ENCODE results near the gene ARHGEF39. TPM values are rescaled to one million over a fixed set of nuclear protein-coding genes. Genes with fewer than 3 reads are reported as not detected.

ARHGEF39 gene
- total RNA-seq, result 10 to 100 TPM; 14.5 to 21.1 TPM

- ATAC-seq (peak; percentile 89), DNase-seq (peak; percentile 87)
- CTCF ChIA-PET, result interaction anchor here (0.6 to 14.2 kb wide), 17 partner anchors 9 to 91 kb away, joined by 3 to 208 read pairs (median 5); partner anchors contain the start of genes CD72, CREB3, SIT1 and TESK1
- Mint-ChIP-seq H3K4me3 (peak within 1 kb of the TSS; percentile 87), H3K27ac (peak within 1 kb of the TSS; percentile 81), H3K36me3 (peaks cover 27% of the 10 kb centered on the region), H3K9me3 (ENCODE audit: low read depth) (no peaks in the 10 kb centered on the region), H3K4me1 (peaks cover 61% of the 10 kb centered on the region), H3K27me3 (no peaks in the 10 kb centered on the region)
Measured at GRCh38 chr9:35664531-35665470, at the start of gene ARHGEF39. Gene ARHGEF39, minus strand, starts transcription at chr9:35665195. Its CDS starts 26 bp downstream, at chr9:35665169.

- H3K27ac Mint-ChIP-seq, result no peak overlapping the region
- H3K27me3 Mint-ChIP-seq, result no peaks in the 10 kb centered on the region
- H3K4me3 Mint-ChIP-seq, result no peak overlapping the region
- CTCF ChIA-PET, result interaction anchor here (1.3 to 5.7 kb wide), 2 partner anchors 13 to 17 kb away, joined by 5 to 41 read pairs; no protein-coding TSS in a partner anchor
- DNase-seq (no peak), ATAC-seq (no peak)
- no peaks in the 10 kb centered on the region for H3K9me3 Mint-ChIP-seq (ENCODE audit: low read depth)
- no peaks in the 10 kb centered on the region for H3K4me1 Mint-ChIP-seq
- peaks cover 68% of the 10 kb centered on the region for H3K36me3 Mint-ChIP-seq
Measured at GRCh38 chr9:35714123-35714522, 49.1 kb upstream of the ARHGEF39 start.

- H3K27ac Mint-ChIP-seq, result no peak overlapping the region
- peaks cover 70% of the 10 kb centered on the region for H3K36me3 Mint-ChIP-seq
- H3K27me3 Mint-ChIP-seq, result no peaks in the 10 kb centered on the region
- H3K4me1 Mint-ChIP-seq, result no peaks in the 10 kb centered on the region
- H3K9me3 Mint-ChIP-seq (ENCODE audit: low read depth), result no peaks in the 10 kb centered on the region
- ATAC-seq, result no peak
- CTCF ChIA-PET, result interaction anchor here (1.3 to 5.7 kb wide), 2 partner anchors 14 to 16 kb away, joined by 5 to 41 read pairs; no protein-coding TSS in a partner anchor
- DNase-seq, result no peak
- no peak overlapping the region for H3K4me3 Mint-ChIP-seq
Measured at GRCh38 chr9:35713578-35713977, 48.6 kb upstream of the ARHGEF39 start.

GRCh38 chr9:35712762-35713400 lies 47.9 kb upstream of the ARHGEF39 start:
- Mint-ChIP-seq H3K4me1 (no peaks in the 10 kb centered on the region), H3K36me3 (peaks cover 73% of the 10 kb centered on the region), H3K9me3 (ENCODE audit: low read depth) (no peaks in the 10 kb centered on the region), H3K4me3 (no peak overlapping the region), H3K27ac (no peak overlapping the region), H3K27me3 (no peaks in the 10 kb centered on the region)
- DNase-seq (no peak), ATAC-seq (no peak)
- CTCF ChIA-PET, result interaction anchor here (0.9 to 5.7 kb wide), 2 partner anchors 16 to 55 kb away, joined by 3 to 41 read pairs; partner anchors contain the start of genes CCDC107 and RMRP

GRCh38 chr9:35711501-35712428 lies 46.8 kb upstream of the ARHGEF39 start:
- Mint-ChIP-seq H3K27me3 (no peaks in the 10 kb centered on the region), H3K4me3 (no peak overlapping the region), H3K27ac (no peak overlapping the region), H3K36me3 (peaks cover 75% of the 10 kb centered on the region), H3K4me1 (no peaks in the 10 kb centered on the region), H3K9me3 (ENCODE audit: low read depth) (no peaks in the 10 kb centered on the region)
- ATAC-seq (no peak), DNase-seq (no peak)
- CTCF ChIA-PET, result interaction anchor here (0.7 to 5.7 kb wide), 3 partner anchors 15 to 24 kb away, joined by 3 to 41 read pairs (median 4); no protein-coding TSS in a partner anchor

- Mint-ChIP-seq H3K27me3 (no peaks in the 10 kb centered on the region), H3K4me1 (no peaks in the 10 kb centered on the region), H3K9me3 (ENCODE audit: low read depth) (no peaks in the 10 kb centered on the region), H3K27ac (no peak overlapping the region), H3K4me3 (no peak overlapping the region), H3K36me3 (peaks cover 73% of the 10 kb centered on the region)
- DNase-seq (no peak), ATAC-seq (no peak)
- CTCF ChIA-PET, result interaction anchor here (0.7 to 5.7 kb wide), 2 partner anchors 14 to 19 kb away, joined by 3 to 41 read pairs; no protein-coding TSS in a partner anchor
Measured at GRCh38 chr9:35710818-35711500, 46.0 kb upstream of the ARHGEF39 start.

- Mint-ChIP-seq H3K4me3 (no peak overlapping the region), H3K36me3 (peaks cover 72% of the 10 kb centered on the region), H3K27me3 (no peaks in the 10 kb centered on the region), H3K9me3 (ENCODE audit: low read depth) (no peaks in the 10 kb centered on the region), H3K4me1 (no peaks in the 10 kb centered on the region), H3K27ac (no peak overlapping the region)
- ATAC-seq (no peak), DNase-seq (no peak)
- CTCF ChIA-PET, result interaction anchor here (0.6 to 6.4 kb wide), 3 partner anchors 12 to 89 kb away, joined by 3 to 45 read pairs (median 5); no protein-coding TSS in a partner anchor
Measured at GRCh38 chr9:35708146-35708545, 43.2 kb upstream of the ARHGEF39 start.

GRCh38 chr9:35706951-35707350 lies 42.0 kb upstream of the ARHGEF39 start:
- H3K27ac Mint-ChIP-seq, result no peak overlapping the region
- H3K4me3 Mint-ChIP-seq, result no peak overlapping the region
- H3K36me3 Mint-ChIP-seq, result peaks cover 71% of the 10 kb centered on the region
- H3K4me1 Mint-ChIP-seq, result no peaks in the 10 kb centered on the region
- CTCF ChIA-PET, result interaction anchor here (6.4 kb wide), 1 partner anchor 11 kb away, joined by 45 read pairs; no protein-coding TSS in a partner anchor
- no peak for DNase-seq
- no peaks in the 10 kb centered on the region for H3K9me3 Mint-ChIP-seq (ENCODE audit: low read depth)
- ATAC-seq, result no peak
- H3K27me3 Mint-ChIP-seq, result no peaks in the 10 kb centered on the region

- DNase-seq (no peak), ATAC-seq (no peak)
- Mint-ChIP-seq H3K9me3 (ENCODE audit: low read depth) (no peaks in the 10 kb centered on the region), H3K4me3 (no peak overlapping the region), H3K27me3 (no peaks in the 10 kb centered on the region), H3K36me3 (peaks cover 65% of the 10 kb centered on the region), H3K4me1 (no peaks in the 10 kb centered on the region), H3K27ac (no peak overlapping the region)
- CTCF ChIA-PET, result interaction anchor here (1.6 to 6.4 kb wide), 2 partner anchors 10 to 15 kb away, joined by 3 to 45 read pairs; no protein-coding TSS in a partner anchor
Measured at GRCh38 chr9:35705836-35706430, 40.9 kb upstream of the ARHGEF39 start.

- no peak for ATAC-seq
- no peak overlapping the region for H3K27ac Mint-ChIP-seq
- no peak for DNase-seq
- no peak overlapping the region for H3K4me3 Mint-ChIP-seq
- H3K36me3 Mint-ChIP-seq, result peaks cover 59% of the 10 kb centered on the region
- H3K27me3 Mint-ChIP-seq, result no peaks in the 10 kb centered on the region
- no peaks in the 10 kb centered on the region for H3K4me1 Mint-ChIP-seq
- H3K9me3 Mint-ChIP-seq (ENCODE audit: low read depth), result no peaks in the 10 kb centered on the region
- CTCF ChIA-PET, result interaction anchor here (1.6 to 6.4 kb wide), 2 partner anchors 9 to 16 kb away, joined by 3 to 45 read pairs; no protein-coding TSS in a partner anchor
Measured at GRCh38 chr9:35705372-35705771, 40.4 kb upstream of the ARHGEF39 start.

GRCh38 chr9:35703906-35704672 lies 39.1 kb upstream of the ARHGEF39 start:
- H3K4me1 Mint-ChIP-seq, result no peaks in the 10 kb centered on the region
- no peaks in the 10 kb centered on the region for H3K27me3 Mint-ChIP-seq
- H3K4me3 Mint-ChIP-seq, result no peak overlapping the region
- no peak for ATAC-seq
- H3K36me3 Mint-ChIP-seq, result peaks cover 53% of the 10 kb centered on the region
- no peaks in the 10 kb centered on the region for H3K9me3 Mint-ChIP-seq (ENCODE audit: low read depth)
- DNase-seq, result no peak
- H3K27ac Mint-ChIP-seq, result no peak overlapping the region
- CTCF ChIA-PET, result interaction anchor here (6.4 kb wide), 1 partner anchor 8 kb away, joined by 45 read pairs; no protein-coding TSS in a partner anchor

All from activated CD8-positive, alpha-beta memory T cell treated with anti-CD3 and anti-CD28 coated beads, Interleukin-2, amount 10 ng/mL, durations not matched to agents 7 days and 5 days (primary cell).